ENCODE results near the gene EP300. TPM values are rescaled to one million over a fixed set of nuclear protein-coding genes. Genes with fewer than 3 reads are reported as not detected.
"Not testable (repeated sequence)": the region's sequence is repeated elsewhere in the genome, so short reads cannot be mapped to it uniquely, and the experiment has no call there.

Gene EP300
- total RNA-seq, 1 donor from 2014 or later = 91.1 TPM

DNA sequence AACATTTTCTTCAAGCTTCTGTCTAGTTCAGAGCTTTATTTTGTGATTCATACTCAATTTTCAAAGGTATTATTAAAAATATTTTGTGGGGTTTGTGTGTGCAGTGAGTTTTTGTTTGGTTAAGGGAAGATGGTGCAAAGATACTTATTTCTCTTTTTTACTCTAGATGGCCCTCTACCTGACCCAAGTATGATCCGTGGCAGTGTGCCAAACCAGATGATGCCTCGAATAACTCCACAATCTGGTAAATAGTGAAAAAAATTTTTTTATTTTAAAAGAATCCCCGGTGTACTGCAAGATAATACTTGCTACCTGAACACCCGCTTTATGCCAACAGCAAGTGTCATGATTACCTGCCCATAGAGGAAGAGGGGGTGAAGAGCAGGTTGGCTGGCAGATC is 54.2 kb downstream of the EP300 start:
- intact Hi-C loops (cut with micrococcal nuclease) = no loop called here

DNA sequence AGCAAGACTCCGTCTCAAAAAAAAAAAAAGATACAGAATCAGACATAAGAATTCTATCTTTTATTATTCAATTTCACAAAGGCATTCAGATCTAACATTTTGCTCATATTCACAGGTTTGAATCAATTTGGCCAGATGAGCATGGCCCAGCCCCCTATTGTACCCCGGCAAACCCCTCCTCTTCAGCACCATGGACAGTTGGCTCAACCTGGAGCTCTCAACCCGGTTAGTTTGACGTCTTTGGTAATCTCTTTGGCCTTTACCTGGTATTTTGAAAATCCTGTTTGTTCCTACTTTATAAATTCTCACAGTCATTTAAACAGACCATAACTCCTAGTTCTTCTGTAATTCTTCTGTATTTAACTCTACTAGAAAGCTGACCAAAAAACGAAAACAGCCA is 55.3 kb downstream of the EP300 start:
- intact Hi-C loops (cut with micrococcal nuclease) = no loop called here

DNA sequence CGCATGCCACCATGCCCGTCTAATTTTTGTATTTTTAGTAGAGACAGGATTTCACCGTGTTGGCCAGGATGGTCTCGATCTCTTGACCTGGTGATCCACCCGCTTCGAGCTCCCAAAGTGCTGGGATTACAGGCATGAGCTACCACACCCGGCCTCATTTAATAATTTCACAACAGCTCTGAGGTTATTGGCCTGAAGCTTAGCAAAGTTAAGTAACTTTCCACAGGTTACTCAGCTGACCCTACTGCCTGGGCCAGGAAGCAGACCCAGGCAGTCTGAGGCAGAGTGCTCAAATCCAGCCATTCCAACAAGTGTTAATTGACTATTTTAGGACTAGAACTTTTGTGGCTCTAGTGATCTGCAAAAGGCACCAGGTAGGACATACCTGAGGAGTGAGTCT is 60.5 kb downstream of the EP300 start:
- intact Hi-C loops (cut with micrococcal nuclease) = no loop called here

DNA sequence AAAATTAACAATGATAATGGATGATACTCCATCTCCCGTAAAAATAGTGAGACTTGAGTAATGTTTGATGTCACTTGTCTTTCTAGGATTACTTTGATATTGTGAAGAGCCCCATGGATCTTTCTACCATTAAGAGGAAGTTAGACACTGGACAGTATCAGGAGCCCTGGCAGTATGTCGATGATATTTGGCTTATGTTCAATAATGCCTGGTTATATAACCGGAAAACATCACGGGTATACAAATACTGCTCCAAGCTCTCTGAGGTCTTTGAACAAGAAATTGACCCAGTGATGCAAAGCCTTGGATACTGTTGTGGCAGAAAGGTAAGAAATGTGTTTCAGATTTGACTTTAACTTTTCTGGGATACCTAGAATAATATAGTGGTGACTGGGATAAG is 64.7 kb downstream of the EP300 start:
- intact Hi-C loops (cut with micrococcal nuclease) = no loop called here

DNA sequence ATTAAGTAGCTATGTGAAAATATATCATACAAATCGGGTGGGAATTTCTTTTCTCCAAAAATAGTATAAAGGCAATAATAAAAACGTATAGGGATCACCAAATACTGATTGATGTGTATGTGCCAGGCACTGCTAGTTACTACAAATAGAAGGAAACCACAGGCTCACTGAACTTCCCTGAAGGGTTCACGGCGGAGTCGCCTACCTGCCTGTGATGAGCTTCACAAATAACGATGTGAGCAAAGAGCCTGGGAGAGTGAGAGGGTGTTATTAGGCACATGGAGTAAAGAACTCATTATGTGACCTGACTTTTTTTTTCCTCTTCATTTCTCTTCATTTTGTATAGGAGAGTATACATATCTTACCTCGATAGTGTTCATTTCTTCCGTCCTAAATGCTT is 76.8 kb downstream of the EP300 start:
- intact Hi-C loops (cut with micrococcal nuclease) = no loop called here

DNA sequence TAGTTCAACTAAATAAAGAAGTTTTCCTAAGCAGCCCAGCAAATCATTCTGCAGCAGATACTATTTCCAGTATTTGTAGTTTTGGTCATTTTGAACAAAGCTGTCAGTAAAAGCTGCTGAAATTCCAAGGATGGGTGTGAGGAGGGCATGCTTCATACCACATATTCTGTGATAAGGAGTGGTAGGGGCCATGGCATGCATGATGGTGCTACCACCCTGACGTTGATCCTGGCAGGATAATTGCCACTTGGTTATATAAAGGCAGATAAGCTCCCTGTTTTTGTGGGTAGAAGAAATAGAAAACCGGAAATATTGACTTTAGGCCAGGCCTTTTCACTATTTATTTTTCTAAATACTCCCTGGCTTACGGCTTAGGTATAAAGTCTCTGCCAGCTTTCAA is 79.6 kb downstream of the EP300 start:
- intact Hi-C loops (cut with micrococcal nuclease) = no loop called here

DNA sequence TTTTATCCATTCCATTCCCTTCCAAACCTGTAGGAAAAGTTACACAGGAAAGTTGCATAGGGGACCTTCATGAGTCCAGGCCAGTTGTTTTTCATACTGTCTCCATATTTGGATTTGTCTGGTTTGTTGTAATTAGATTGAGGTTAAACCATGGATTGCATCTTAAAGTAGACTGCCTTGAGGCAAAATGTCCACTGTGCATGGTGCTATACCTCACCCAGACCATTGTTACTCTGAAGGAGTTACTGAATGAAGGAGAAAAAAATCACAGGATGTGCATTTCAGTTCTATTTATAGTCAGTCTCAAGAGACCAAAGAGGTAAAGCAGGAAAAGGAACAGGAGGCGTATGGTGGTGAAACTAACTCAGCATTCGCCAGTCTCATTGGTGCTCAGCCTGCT is 83.2 kb downstream of the EP300 start:
- intact Hi-C loops (cut with micrococcal nuclease) = no loop called here

DNA sequence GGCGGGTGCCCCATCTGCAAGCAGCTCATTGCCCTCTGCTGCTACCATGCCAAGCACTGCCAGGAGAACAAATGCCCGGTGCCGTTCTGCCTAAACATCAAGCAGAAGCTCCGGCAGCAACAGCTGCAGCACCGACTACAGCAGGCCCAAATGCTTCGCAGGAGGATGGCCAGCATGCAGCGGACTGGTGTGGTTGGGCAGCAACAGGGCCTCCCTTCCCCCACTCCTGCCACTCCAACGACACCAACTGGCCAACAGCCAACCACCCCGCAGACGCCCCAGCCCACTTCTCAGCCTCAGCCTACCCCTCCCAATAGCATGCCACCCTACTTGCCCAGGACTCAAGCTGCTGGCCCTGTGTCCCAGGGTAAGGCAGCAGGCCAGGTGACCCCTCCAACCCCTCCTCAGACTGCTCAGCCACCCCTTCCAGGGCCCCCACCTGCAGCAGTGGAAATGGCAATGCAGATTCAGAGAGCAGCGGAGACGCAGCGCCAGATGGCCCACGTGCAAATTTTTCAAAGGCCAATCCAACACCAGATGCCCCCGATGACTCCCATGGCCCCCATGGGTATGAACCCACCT is 84.7 kb downstream of the EP300 start:
- intact Hi-C loops (cut with micrococcal nuclease) = no loop called here

DNA sequence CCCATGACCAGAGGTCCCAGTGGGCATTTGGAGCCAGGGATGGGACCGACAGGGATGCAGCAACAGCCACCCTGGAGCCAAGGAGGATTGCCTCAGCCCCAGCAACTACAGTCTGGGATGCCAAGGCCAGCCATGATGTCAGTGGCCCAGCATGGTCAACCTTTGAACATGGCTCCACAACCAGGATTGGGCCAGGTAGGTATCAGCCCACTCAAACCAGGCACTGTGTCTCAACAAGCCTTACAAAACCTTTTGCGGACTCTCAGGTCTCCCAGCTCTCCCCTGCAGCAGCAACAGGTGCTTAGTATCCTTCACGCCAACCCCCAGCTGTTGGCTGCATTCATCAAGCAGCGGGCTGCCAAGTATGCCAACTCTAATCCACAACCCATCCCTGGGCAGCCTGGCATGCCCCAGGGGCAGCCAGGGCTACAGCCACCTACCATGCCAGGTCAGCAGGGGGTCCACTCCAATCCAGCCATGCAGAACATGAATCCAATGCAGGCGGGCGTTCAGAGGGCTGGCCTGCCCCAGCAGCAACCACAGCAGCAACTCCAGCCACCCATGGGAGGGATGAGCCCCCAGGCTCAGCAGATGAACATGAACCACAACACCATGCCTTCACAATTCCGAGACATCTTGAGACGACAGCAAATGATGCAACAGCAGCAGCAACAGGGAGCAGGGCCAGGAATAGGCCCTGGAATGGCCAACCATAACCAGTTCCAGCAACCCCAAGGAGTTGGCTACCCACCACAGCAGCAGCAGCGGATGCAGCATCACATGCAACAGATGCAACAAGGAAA is 85.4 kb downstream of the EP300 start:
- intact Hi-C loops (cut with micrococcal nuclease) = no loop called here

DNA sequence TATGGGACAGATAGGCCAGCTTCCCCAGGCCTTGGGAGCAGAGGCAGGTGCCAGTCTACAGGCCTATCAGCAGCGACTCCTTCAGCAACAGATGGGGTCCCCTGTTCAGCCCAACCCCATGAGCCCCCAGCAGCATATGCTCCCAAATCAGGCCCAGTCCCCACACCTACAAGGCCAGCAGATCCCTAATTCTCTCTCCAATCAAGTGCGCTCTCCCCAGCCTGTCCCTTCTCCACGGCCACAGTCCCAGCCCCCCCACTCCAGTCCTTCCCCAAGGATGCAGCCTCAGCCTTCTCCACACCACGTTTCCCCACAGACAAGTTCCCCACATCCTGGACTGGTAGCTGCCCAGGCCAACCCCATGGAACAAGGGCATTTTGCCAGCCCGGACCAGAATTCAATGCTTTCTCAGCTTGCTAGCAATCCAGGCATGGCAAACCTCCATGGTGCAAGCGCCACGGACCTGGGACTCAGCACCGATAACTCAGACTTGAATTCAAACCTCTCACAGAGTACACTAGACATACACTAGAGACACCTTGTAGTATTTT is 86.1 kb downstream of the EP300 start:
- intact Hi-C loops (cut with micrococcal nuclease) = no loop called here

DNA sequence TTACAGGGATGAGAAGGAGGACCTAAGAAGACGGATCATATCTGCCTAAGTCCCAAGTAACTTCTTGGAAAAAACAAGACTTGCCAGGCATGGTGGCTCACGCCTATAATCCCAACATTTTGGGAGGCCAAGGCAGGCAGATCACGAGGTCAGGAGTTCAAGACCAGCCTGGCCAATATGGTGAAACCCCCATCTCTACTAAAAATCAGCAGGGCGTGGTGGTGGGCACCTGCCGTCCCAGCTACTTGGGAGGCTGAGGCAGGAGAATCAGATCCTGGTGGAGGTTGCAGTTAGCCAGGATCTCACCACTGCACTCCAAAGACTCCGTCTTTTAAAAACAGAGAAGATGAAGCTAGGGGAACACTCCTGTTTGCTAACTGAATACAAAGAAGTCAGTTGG is 88.0 kb downstream of the EP300 start:
- intact Hi-C loops (cut with micrococcal nuclease) = not testable (repeated sequence)

DNA sequence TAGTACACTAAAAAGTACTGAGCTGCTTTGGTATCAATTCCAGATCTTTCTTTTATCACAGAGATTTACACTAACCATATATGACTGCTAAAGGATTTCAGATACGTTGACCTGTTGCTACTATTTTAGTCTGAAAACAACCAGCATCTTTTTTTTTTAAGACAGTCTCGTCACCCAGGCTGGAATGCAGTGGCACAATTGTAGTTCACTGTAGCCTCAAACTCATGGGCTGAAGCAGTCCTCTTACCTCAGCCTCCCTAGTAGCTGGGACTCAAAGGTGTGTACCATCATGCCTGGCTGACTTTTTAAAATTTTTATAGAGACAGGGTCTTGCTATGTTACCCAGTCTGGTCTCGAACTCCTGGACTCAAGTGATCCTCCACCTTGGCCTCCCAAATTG is 88.5 kb downstream of the EP300 start:
- intact Hi-C loops (cut with micrococcal nuclease) = no loop called here

DNA sequence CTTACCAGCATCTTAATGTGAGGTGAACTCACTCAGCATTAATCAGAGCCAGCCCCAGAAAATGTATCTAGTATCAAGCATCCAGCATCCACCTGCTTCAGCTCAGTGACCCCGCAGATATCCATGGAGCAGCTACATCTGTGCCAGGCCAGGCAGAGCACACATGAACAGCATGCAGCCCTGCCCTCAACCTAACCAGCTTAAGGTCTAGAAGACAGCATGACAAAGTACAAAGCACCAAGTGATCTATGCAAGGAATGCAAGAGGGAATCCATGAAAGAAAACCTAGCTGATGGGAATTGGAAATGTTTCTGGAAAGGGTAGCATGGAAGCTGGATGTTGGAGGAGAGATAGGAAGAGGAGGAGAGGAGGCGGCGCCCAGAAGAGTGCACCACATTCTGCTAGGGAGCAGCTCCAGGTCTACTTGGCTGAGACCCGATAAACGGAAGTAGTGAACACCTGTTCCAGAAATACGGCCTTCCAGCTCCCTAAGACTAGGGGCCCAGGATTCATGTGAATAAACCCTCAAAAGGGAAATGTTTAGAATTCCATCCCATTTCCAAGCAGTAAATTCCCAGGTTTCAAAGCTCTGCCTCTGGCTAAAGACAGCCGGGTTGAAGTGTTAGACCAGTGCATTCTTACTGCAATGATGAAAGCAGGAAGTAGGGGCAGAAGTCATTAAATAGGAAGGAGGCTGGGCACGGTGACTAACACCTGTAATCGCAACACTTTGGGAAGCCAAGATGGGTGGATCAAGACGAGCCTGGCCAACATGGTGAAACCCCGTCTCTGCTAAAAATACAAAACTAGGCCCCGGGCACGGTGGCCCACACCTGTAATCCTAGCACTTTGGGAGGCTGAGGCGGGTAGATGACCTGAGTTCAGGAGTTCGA is 89.2 kb downstream of the EP300 start:
- intact Hi-C loops (cut with micrococcal nuclease) = no loop called here

DNA sequence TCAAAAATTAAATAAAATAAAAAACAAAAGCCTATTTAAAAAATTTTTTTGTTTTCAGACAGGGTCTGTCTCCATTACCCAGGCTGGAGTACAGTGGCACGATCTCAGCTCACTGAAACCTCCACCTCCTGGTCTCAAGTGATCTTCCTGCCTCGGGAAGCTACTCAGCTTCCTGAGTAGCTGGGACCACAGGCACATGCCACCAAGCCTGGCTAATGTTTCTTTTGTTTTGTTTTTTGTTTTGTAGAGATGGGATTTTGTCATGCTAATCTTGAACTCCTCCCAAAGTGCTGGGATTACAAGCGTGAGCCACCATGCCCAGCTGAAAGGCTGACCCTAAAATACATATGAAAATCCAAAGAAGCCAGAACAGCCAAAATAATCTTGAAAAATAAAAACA is 92.3 kb downstream of the EP300 start:
- intact Hi-C loops (cut with micrococcal nuclease) = no loop called here

DNA sequence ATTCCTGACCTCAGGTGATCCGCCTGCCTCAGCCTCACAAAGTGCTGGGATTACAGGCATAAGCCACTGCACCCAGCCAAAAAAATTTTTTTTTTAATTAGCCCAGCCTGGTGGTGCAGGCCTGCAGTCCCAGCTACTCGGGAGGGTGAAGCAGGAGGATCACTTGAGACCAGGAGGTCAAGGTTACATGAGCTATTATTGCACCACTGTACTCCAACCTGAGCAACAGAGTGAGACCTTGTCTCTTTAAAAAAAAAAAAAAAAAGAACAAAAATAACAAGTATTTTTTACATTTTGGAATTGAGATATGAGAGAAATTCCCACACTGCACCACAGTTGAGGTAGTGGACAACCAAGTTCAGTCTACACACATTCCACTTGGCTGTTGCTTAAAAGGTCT is 99.1 kb downstream of the EP300 start:
- intact Hi-C loops (cut with micrococcal nuclease) = no loop called here

DNA sequence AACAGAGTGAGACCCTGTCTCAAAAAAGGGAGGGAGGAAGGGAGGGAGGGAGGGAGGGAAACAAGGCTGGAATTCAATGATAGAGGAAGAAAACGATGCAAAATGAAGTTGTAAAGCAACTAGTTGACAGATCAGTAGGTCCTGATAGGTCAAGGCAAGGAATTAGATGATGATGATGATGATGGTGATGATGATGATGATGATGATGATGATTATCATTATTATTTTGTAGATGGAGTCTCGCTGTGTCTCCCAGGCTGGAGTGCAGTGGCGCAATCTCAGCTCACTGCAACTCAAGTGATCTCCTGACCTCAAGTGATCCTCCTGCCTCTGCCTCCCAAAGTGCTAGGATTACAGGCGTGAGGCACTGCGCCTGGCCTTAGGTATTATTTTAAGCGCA is 101.4 kb downstream of the EP300 start:
- intact Hi-C loops (cut with micrococcal nuclease) = no loop called here

DNA sequence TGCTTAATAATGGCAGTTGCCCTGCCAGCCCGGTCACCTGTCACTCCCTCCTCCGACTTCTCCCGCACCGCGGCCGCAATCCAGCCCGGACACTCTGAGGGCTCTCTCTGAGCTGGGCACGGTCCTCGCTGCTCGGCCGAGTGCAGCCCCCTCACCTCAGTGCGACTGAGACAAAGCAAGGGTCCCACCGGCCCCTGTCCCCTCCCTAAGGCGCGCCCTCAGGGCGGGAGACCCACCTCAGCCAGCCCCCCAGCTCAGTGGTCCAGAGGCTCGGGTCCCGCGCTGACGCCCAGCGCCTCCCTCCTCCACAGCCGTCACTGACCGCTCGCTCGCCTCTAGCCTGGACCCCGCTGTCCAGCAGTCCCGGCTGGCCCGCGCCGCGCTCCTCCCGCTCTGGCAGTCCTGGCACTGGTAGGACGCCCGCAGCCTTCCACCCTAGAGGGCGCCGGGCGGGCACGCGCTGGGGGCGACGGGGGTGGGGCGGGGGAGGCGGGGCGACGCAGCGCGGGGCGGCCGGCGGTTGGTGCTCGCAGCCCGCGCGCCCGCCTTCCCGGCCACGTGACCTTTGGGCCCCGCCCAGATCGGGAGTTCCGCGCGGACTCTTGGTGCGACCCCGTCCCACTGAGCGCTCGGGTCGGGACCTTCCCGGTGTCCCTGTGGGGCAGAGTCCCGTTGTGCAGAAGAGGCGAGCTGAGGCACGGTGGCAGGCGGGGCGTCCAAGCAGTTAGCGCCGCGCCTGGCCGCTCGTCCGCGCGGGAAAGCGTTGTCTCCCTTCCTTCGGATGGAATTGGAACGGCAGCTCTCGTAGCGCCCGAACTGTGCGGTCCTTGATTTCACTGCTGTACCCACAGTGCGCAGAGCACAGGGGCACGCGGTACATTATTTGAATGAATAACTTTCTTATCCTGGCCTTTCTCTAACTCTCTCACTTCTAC is 104.9 kb downstream of the EP300 start:
- intact Hi-C loops (cut with micrococcal nuclease) = loop anchor here (1.0 kb wide), 3 partner anchors 8 to 89 kb away; partner anchors contain the start of genes L3MBTL2 and RANGAP1

DNA sequence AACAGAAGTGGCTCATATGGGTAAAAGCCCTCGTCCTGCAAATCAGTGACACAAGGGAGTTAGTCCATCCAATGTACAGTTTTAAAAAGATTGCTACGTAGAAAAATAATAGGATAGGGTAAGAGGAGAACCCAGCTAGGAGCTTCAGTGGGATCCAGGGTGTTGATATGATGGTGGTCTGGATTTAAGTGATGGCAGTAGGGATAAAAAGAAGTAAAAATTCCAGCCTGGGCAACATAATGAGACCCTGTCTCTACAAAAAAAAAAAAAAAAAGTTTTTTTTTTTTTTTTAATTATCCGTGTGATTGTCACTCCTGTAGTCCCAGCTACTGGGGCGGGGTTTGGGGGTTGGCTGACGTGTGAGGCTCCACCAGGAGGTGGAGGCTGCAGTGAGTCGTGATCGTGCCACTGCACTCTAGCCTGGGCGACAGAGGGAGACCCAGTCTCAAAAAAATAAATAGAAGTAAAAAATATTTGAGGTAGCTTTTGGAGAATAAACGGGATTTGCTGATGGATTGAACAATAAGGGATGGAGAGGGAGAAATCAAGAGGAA is 105.7 kb downstream of the EP300 start:
- intact Hi-C loops (cut with micrococcal nuclease) = loop anchor here (1.0 kb wide), 1 partner anchor 19 kb away; no protein-coding TSS in a partner anchor

DNA sequence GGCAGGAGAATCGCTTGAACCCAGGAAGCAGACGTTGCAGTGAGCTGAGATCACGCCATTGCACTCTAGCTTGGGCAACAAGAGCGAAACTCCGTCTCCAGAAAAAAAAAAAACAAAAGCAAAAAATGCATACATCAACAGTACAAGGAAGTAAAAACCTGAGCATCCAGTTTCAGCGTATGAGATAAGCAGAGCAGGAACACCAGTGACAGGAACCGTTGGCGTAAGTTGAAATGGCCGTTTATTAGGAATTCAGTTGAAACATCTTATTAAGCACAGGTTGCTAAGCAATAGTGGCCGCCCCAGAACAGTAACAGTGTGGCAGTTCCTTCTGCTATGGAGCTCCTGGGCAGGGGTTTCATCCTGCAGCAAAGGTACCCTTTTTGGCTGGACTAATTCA is 108.7 kb downstream of the EP300 start:
- intact Hi-C loops (cut with micrococcal nuclease) = no loop called here

DNA sequence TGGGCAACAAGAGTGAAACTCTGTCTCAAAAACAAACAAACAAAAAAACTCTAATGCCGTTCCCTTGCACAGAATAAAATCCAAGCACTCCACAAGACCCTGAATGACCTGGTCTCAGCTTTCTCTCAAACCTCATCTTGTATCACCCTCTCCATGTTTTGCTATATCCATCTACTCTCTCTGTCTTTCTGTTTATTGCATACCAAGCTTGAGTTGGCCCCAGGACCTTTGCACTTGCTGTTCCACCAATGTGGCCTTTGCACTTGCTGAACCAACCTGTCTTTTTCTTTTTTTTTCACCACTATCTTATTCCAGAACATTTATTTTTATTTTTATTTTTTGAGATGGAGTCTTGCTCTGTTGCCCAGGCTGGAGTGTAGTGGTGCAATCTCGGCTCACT is 110.7 kb downstream of the EP300 start:
- intact Hi-C loops (cut with micrococcal nuclease) = no loop called here

All from T-helper 1 cell treated with Interleukin-12 subunit alpha and Interleukin-12 subunit beta and Interleukin-4 antibody, amounts not matched to agents 30 ng/mL and 1 ng/mL, for 36 hours (primary cell).